ENCODE data around the gene CLSTN1.

The CLSTN1 gene

GRCh38 chr1:9710037-9710436 lies 113.7 kb downstream of the CLSTN1 start:
- DNase-seq: no peak

GRCh38 chr1:9706178-9706577 lies 117.6 kb downstream of the CLSTN1 start:
- DNase-seq: no peak

- DNase-seq: no peak
Observed at GRCh38 chr1:9705337-9706093, 118.2 kb downstream of the CLSTN1 start.

- no peak for DNase-seq
Observed at GRCh38 chr1:9703681-9704080, 120.1 kb downstream of the CLSTN1 start.

- no peak for DNase-seq
Observed at GRCh38 chr1:9703165-9703509, 120.6 kb downstream of the CLSTN1 start.

GRCh38 chr1:9701665-9702064 lies 122.1 kb downstream of the CLSTN1 start:
- no peak for DNase-seq

GRCh38 chr1:9700340-9700739 lies 123.4 kb downstream of the CLSTN1 start:
- no peak for DNase-seq

GRCh38 chr1:9699361-9699760 lies 124.4 kb downstream of the CLSTN1 start:
- no peak for DNase-seq

GRCh38 chr1:9696793-9697192 lies 127.0 kb downstream of the CLSTN1 start:
- DNase-seq: no peak

- no peak for DNase-seq
Observed at GRCh38 chr1:9691691-9692090, 132.1 kb downstream of the CLSTN1 start.

- DNase-seq: no peak
Observed at GRCh38 chr1:9691108-9691445, 132.7 kb downstream of the CLSTN1 start.

GRCh38 chr1:9690440-9691107 lies 133.2 kb downstream of the CLSTN1 start:
- no peak for DNase-seq

GRCh38 chr1:9689971-9690381 lies 133.8 kb downstream of the CLSTN1 start:
- DNase-seq: no peak

GRCh38 chr1:9689011-9689706 lies 134.6 kb downstream of the CLSTN1 start:
- DNase-seq: no peak

- DNase-seq: no peak
Observed at GRCh38 chr1:9688599-9688998, 135.2 kb downstream of the CLSTN1 start.

GRCh38 chr1:9687874-9688582 lies 135.7 kb downstream of the CLSTN1 start:
- no peak for DNase-seq

- DNase-seq: no peak
Observed at GRCh38 chr1:9687120-9687873, 136.5 kb downstream of the CLSTN1 start.

GRCh38 chr1:9684801-9685200 lies 139.0 kb downstream of the CLSTN1 start:
- DNase-seq: no peak

- DNase-seq: no peak
Observed at GRCh38 chr1:9680828-9681227, 142.9 kb downstream of the CLSTN1 start.

GRCh38 chr1:9680091-9680490 lies 143.7 kb downstream of the CLSTN1 start:
- DNase-seq: no peak

All from NCI-H187 treated with DMSO at 0.1 percent for 48 hours (cell line).